HEK293 (cell line): ENCODE measurements around the gene MMD.

ENCODE experiments used
- BCL11B ChIP-seq: fragments of 450-650 bp; formaldehyde crosslinking; IDR thresholded peaks from 2 replicates; pipeline ENCODE4 v1.5.1; 2016; ENCODE audit warnings: low read depth, missing biosample characterization, missing genetic modification characterization
- GLI2 ChIP-seq: fragments of 450-650 bp; formaldehyde crosslinking; IDR thresholded peaks from 2 replicates; pipeline ENCODE4; 2017; ENCODE audit warnings: missing biosample characterization, missing genetic modification characterization, low read depth, borderline replicate concordance
- MEIS1 ChIP-seq: sonication (generic); formaldehyde crosslinking; IDR thresholded peaks from 2 replicates; pipeline ENCODE4 v1.8.1; 2022; ENCODE audit warnings: missing genetic modification reagents, mild to moderate bottlenecking, borderline replicate concordance
- OSR2 ChIP-seq: fragments of 450-650 bp; formaldehyde crosslinking; IDR thresholded peaks from 2 replicates; pipeline ENCODE4 v1.5.1; 2016; ENCODE audit warnings: missing biosample characterization, missing genetic modification characterization
- ZFP37 ChIP-seq: fragments of 450-650 bp; formaldehyde crosslinking; IDR thresholded peaks from 2 replicates; pipeline ENCODE4 v1.5.1; 2016; ENCODE audit warnings: missing biosample characterization, missing genetic modification characterization
- ZNF146 ChIP-seq: fragments of 450-650 bp; formaldehyde crosslinking; IDR thresholded peaks from 2 replicates; pipeline ENCODE4 v1.5.1; 2016; ENCODE audit warnings: missing biosample characterization, missing genetic modification characterization
- ZNF501 ChIP-seq: fragments of 450-650 bp; formaldehyde crosslinking; IDR thresholded peaks from 2 replicates; pipeline ENCODE4 v1.5.1; 2016; ENCODE audit warnings: missing biosample characterization, missing genetic modification characterization
- ZNF530 ChIP-seq: fragments of 450-650 bp; formaldehyde crosslinking; IDR thresholded peaks from 2 replicates; pipeline ENCODE4 v1.5.1; 2016; ENCODE audit warnings: low read depth, missing biosample characterization, missing genetic modification characterization
- ZNF792 ChIP-seq: fragments of 450-650 bp; formaldehyde crosslinking; IDR thresholded peaks from 2 replicates; pipeline ENCODE4 v1.5.1; 2016; ENCODE audit warnings: missing biosample characterization, missing genetic modification characterization
- TF ChIP-seq, protein P1 (sequence below): fragments of 450-650 bp; formaldehyde crosslinking; IDR thresholded peaks from 2 replicates; pipeline ENCODE4 v1.5.1; 2016; ENCODE audit warnings: missing biosample characterization, missing genetic modification characterization

DNA sequence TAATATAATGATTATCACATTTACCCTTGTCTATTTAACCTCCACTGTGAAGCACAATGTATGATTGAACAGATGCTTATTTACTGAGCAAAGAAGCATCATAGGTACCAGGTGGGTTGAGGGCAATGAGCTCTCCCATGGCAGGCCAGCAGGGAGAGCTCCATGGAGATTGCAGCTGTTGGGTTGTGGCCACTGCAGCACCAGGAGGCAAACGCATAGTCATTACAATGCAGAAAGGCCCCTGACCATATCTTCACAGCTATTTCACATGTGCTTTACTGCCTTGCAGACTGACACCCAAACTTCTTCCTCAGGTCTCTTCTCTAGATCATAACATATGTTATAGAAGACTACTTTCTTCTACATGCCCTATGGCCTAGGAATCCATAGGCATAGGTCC, 75.0 kb downstream of the MMD start:
- no peak for TF ChIP-seq BCL11B (tag by site-specific recombination)
- no peak for TF ChIP-seq ZNF792 (tag by site-specific recombination)
- TF ChIP-seq, protein P1, sequence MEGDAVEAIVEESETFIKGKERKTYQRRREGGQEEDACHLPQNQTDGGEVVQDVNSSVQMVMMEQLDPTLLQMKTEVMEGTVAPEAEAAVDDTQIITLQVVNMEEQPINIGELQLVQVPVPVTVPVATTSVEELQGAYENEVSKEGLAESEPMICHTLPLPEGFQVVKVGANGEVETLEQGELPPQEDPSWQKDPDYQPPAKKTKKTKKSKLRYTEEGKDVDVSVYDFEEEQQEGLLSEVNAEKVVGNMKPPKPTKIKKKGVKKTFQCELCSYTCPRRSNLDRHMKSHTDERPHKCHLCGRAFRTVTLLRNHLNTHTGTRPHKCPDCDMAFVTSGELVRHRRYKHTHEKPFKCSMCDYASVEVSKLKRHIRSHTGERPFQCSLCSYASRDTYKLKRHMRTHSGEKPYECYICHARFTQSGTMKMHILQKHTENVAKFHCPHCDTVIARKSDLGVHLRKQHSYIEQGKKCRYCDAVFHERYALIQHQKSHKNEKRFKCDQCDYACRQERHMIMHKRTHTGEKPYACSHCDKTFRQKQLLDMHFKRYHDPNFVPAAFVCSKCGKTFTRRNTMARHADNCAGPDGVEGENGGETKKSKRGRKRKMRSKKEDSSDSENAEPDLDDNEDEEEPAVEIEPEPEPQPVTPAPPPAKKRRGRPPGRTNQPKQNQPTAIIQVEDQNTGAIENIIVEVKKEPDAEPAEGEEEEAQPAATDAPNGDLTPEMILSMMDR (tag by site-specific recombination) = no peak
- no peak for TF ChIP-seq ZNF530
- TF ChIP-seq ZNF501 (tag by site-specific recombination) = no peak
- no peak for TF ChIP-seq GLI2 (tag by site-specific recombination)
- TF ChIP-seq OSR2 (tag by site-specific recombination) = no peak
- TF ChIP-seq ZNF146 (tag by site-specific recombination) = no peak
- no peak for TF ChIP-seq MEIS1
- no peak for TF ChIP-seq ZFP37 (tag by site-specific recombination)
